Panc1 (cell line): ENCODE data around the gene PLCH2. TPM values are rescaled to one million over a fixed set of nuclear protein-coding genes. Genes with fewer than 3 reads are reported as not detected.

Source experiments
- ATAC-seq: fragments of 200-7000 bp; cut with Tn5 transposase; 2 replicates; pipeline ENCODE4 v1.9.1; 2020; ENCODE audit warnings: mild to moderate bottlenecking, moderate library complexity
- BruUV-seq: library from RNA; stranded (reverse); fragments of 400-500 nt; replicated peaks from 2 replicates; lab custom pipeline; 2021; lab: Mats Ljungman, UMichigan
- CTCF ChIA-PET: fragments of 300-600 bp; sonication (Branson Sonifier 250); formaldehyde crosslinking; loops from one replicate; lab custom pipeline; 2022; ENCODE audit warnings: antibody characterized with exemption; lab: Charles Lee
- POLR2A ChIA-PET: fragments of 300-600 bp; sonication (Branson Sonifier 250); formaldehyde crosslinking; loops from one replicate; lab custom pipeline; 2022; ENCODE audit warnings: antibody characterized with exemption; lab: Charles Lee
- DNase-seq: peaks from one replicate; pipeline ENCODE4 v3.0.0-alpha.2; 2010; ENCODE audit warnings: low read depth, low spot score
- H3K27ac ChIP-seq: 2 replicates; pipeline ENCODE4 v1.5.1; 2011; ENCODE audit warnings: mild to moderate bottlenecking, low read length, inconsistent platforms
- H3K27me3 ChIP-seq: fragments of 200-500 bp; sonication (Bioruptor generic); 2 replicates; pipeline ENCODE4 v1.6.0; 2014; ENCODE audit warnings: low read length, inconsistent platforms; ENCODE audit not compliant: control insufficient read depth, insufficient read depth
- H3K36me3 ChIP-seq: fragments of 200-500 bp; sonication (Bioruptor generic); 2 replicates; pipeline ENCODE4 v1.5.1; 2014; ENCODE audit warnings: inconsistent platforms, mild to moderate bottlenecking, low read length, moderate library complexity; ENCODE audit not compliant: control insufficient read depth, insufficient read depth
- H3K4me1 ChIP-seq: 2 replicates; pipeline ENCODE4 v1.5.1; 2011; ENCODE audit warnings: inconsistent platforms, mild to moderate bottlenecking, low read length, moderate library complexity; ENCODE audit not compliant: control insufficient read depth, insufficient read depth
- H3K4me3 ChIP-seq, 2 experiments: 2 replicates each; pipeline ENCODE4 v1.5.1; 2011 to 2012; ENCODE audit warnings: low read depth in 2 of 2, low read length in 2 of 2, mild to moderate bottlenecking in 2 of 2, inconsistent platforms in 1 of 2, moderate library complexity in 1 of 2
- H3K9me3 ChIP-seq: fragments of 200-500 bp; sonication (Bioruptor generic); 2 replicates; pipeline ENCODE4 v1.5.1; 2014; ENCODE audit warnings: low read depth, mild to moderate bottlenecking, inconsistent platforms, low read length, moderate library complexity; ENCODE audit not compliant: control insufficient read depth, insufficient read depth
- CTCF ChIP-seq: fragments of 450-650 bp; IDR thresholded peaks from 2 replicates; pipeline ENCODE4 v1.5.1; 2017; ENCODE audit warnings: mild to moderate bottlenecking
- POLR2AphosphoS5 ChIP-seq: IDR thresholded peaks from 2 replicates; pipeline ENCODE4 v1.6.1; 2012; ENCODE audit warnings: mild to moderate bottlenecking, low read depth, low read length, moderate library complexity
- SIN3A ChIP-seq: IDR thresholded peaks from 2 replicates; pipeline ENCODE4 v1.6.1; 2012; ENCODE audit warnings: low read depth, mild to moderate bottlenecking, low read length, moderate library complexity, borderline replicate concordance; ENCODE audit not compliant: insufficient read depth
- TCF7L2 ChIP-seq: IDR thresholded peaks from 2 replicates; pipeline ENCODE4 v1.6.1; 2011; ENCODE audit warnings: mild to moderate bottlenecking, low read depth, low read length, inconsistent platforms
- in situ Hi-C: cut with HindIII; loops from 2 replicates; pipeline ENCODE4 v1.10.0; 2016; ENCODE audit warnings: low sequenced_read_pairs, low pct_unique_long_range_greater_than_20kb
- intact Hi-C: fragments of 100-400 bp; cut with micrococcal nuclease; formaldehyde crosslinking; loops from one replicate; pipeline ENCODE4 v1.10.0; 2022; ENCODE audit not compliant: unreplicated experiment
- total RNA-seq: library from RNA; stranded (reverse); gene quantifications from one replicate; pipeline ENCODE4 v1.2.1, GENCODE V29; 2021; ENCODE audit not compliant: unreplicated experiment
- TF ChIP-seq, protein P1 (sequence below), 2 experiments: IDR thresholded peaks; 2 replicates each; pipeline ENCODE4 v1.6.1; 2011 to 2012; ENCODE audit warnings: low read depth in 2 of 2, control low read depth in 1 of 2, low read length in 1 of 2, mild to moderate bottlenecking in 1 of 2, moderate library complexity in 1 of 2; ENCODE audit not compliant: insufficient read depth in 1 of 2

PLCH2 gene
- total RNA-seq, 1 experiment from 2014 or later, result 41.2 TPM

GRCh38 chr1:2452201-2452931 lies 23.7 kb upstream of the PLCH2 start:
- no TSS peak for BruUV-seq
- Histone ChIP-seq H3K4me1 (peaks cover 90% of the 10 kb centered on the region), H3K27ac (peak overlapping the region; percentile 95), H3K36me3 (no peaks in the 10 kb centered on the region), H3K4me3 (no peak overlapping the region), H3K27me3 (no peaks in the 10 kb centered on the region), H3K9me3 (no peaks in the 10 kb centered on the region)
- TF ChIP-seq POLR2AphosphoS5, result no peak; the same call in 1 of the 2 replicates
- no peak for TF ChIP-seq SIN3A
- TF ChIP-seq, protein P1, sequence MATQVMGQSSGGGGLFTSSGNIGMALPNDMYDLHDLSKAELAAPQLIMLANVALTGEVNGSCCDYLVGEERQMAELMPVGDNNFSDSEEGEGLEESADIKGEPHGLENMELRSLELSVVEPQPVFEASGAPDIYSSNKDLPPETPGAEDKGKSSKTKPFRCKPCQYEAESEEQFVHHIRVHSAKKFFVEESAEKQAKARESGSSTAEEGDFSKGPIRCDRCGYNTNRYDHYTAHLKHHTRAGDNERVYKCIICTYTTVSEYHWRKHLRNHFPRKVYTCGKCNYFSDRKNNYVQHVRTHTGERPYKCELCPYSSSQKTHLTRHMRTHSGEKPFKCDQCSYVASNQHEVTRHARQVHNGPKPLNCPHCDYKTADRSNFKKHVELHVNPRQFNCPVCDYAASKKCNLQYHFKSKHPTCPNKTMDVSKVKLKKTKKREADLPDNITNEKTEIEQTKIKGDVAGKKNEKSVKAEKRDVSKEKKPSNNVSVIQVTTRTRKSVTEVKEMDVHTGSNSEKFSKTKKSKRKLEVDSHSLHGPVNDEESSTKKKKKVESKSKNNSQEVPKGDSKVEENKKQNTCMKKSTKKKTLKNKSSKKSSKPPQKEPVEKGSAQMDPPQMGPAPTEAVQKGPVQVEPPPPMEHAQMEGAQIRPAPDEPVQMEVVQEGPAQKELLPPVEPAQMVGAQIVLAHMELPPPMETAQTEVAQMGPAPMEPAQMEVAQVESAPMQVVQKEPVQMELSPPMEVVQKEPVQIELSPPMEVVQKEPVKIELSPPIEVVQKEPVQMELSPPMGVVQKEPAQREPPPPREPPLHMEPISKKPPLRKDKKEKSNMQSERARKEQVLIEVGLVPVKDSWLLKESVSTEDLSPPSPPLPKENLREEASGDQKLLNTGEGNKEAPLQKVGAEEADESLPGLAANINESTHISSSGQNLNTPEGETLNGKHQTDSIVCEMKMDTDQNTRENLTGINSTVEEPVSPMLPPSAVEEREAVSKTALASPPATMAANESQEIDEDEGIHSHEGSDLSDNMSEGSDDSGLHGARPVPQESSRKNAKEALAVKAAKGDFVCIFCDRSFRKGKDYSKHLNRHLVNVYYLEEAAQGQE (IDR thresholded peaks at IDR 0.05; ENCODE audit: insufficient read depth in 1 of 2, low read depth in 2 of 2, low read length in 1 of 2), result peak in 1 of 2 experiments; percentile 56; a peak in 1 of 4 replicates
- no peak for TF ChIP-seq CTCF
- 0 out of 2 replicates have a peak, but pooled peaks have one; percentile 0 for TF ChIP-seq TCF7L2
- ChIA-PET CTCF (no interaction called here), POLR2A (no interaction called here)
- intact Hi-C loops (no loop called here), in situ Hi-C loops (no loop called here)
- no peak for DNase-seq
- peak; percentile 14 for ATAC-seq

DNA sequence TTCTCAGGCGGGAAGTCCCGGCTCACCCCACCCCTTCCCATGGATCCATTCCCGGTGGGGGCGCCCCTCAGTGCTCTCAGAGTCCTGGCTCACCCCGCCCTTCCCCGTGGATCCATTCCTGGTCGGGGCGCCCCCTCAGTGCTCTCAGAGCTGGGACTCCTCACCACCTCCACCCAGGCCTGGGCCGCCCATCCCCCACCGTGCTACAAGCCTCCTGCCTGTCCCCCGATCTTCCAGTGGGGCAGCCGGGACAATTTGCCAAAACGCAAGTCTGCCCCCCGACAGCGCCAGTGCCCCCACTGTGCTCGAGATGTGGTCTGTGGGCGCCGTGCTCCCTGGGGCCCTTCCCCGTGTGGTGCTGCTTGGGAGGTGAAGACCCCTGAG lies 23.2 kb upstream of the PLCH2 start:
- no TSS peak for BruUV-seq
- Histone ChIP-seq H3K4me3 (no peak overlapping the region), H3K27me3 (no peaks in the 10 kb centered on the region), H3K4me1 (peaks cover 90% of the 10 kb centered on the region), H3K9me3 (no peaks in the 10 kb centered on the region), H3K27ac (peak overlapping the region; percentile 95), H3K36me3 (no peaks in the 10 kb centered on the region)
- intact Hi-C loops, result no loop called here
- ChIA-PET POLR2A (no interaction called here), CTCF (no interaction called here)
- TF ChIP-seq, protein P1 (IDR thresholded peaks at IDR 0.05; ENCODE audit: insufficient read depth in 1 of 2, low read depth in 2 of 2, low read length in 1 of 2), result no peak
- no peak for TF ChIP-seq CTCF
- no peak for TF ChIP-seq POLR2AphosphoS5
- no peak for TF ChIP-seq TCF7L2
- no peak for TF ChIP-seq SIN3A
- in situ Hi-C loops, result no loop called here
- ATAC-seq (no peak), DNase-seq (no peak)
